Muscle layer of duodenum (tissue), 2 donors: ENCODE data around the gene CEP55.

ENCODE experiments used
- H3K27ac ChIP-seq: one replicate; pipeline ENCODE4 v1.7.0; 2013; ENCODE audit warnings: mild to moderate bottlenecking, low read length
- H3K27me3 ChIP-seq: one replicate; pipeline ENCODE4 v1.7.0; 2013; ENCODE audit warnings: low read depth, mild to moderate bottlenecking, control low read depth, low read length
- H3K36me3 ChIP-seq, 2 donors: one replicate each; pipeline ENCODE4 v1.7.0; 2013; ENCODE audit warnings: low read length in 2 of 2, control low read depth in 1 of 2, mild to moderate bottlenecking in 1 of 2; ENCODE audit not compliant: insufficient read depth in 2 of 2, control insufficient read depth in 1 of 2
- H3K4me1 ChIP-seq, 2 donors: one replicate each; pipeline ENCODE4 v1.7.0; 2013; ENCODE audit warnings: low read length in 2 of 2, mild to moderate bottlenecking in 2 of 2, control low read depth in 1 of 2, moderate library complexity in 1 of 2; ENCODE audit not compliant: insufficient read depth in 2 of 2, control insufficient read depth in 1 of 2
- H3K4me3 ChIP-seq, 2 donors: one replicate each; pipeline ENCODE4 v1.7.0; 2013; ENCODE audit warnings: low read length in 2 of 2, low read depth in 1 of 2, mild to moderate bottlenecking in 1 of 2
- H3K9me3 ChIP-seq, 2 donors: one replicate each; pipeline ENCODE4 v1.7.0; 2013; ENCODE audit warnings: low read length in 2 of 2, control low read depth in 1 of 2, mild to moderate bottlenecking in 1 of 2; ENCODE audit not compliant: control insufficient read depth in 1 of 2
- donor health status: healthy.

The CEP55 gene

DNA sequence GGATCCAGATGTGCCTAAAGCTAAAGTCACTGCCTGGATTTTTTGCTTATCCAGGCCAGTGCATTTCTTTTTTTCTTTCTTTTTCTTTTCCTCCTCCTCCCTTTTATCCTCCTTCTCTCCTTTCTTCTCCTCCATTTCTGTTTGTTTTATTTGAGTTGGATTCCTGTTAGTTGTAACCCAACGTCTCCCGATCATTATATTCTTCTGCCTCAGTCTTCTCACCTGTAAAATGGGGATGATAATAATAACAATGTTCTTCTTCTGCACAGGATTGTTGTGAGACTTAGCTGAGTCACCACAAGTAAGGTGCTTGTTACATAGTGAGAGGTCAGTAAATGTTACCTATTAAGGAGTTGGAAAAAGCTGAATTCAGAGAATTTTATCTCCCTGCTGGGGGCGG, 56.4 kb downstream of the CEP55 start:
- H3K27me3 ChIP-seq, result no peaks in the 10 kb centered on the region
- no peak overlapping the region for H3K27ac ChIP-seq

GRCh38 chr10:93553482-93554315, 57.3 kb downstream of the CEP55 start:
- H3K4me3 ChIP-seq, result no peak overlapping the region
- H3K27me3 ChIP-seq, result no peaks in the 10 kb centered on the region
- no peaks in the 10 kb centered on the region for H3K4me1 ChIP-seq
- H3K27ac ChIP-seq, result no peak overlapping the region
- no peaks in the 10 kb centered on the region for H3K9me3 ChIP-seq
- no peaks in the 10 kb centered on the region for H3K36me3 ChIP-seq

More for the DNA sequence above, 56.4 kb downstream of the CEP55 start:
- Histone ChIP-seq H3K4me3 (no peak overlapping the region), H3K9me3 (no peaks in the 10 kb centered on the region), H3K4me1 (no peaks in the 10 kb centered on the region), H3K36me3 (no peaks in the 10 kb centered on the region)

GRCh38 chr10:93554316-93554663, 57.9 kb downstream of the CEP55 start:
- H3K4me3 ChIP-seq, result no peak overlapping the region
- no peaks in the 10 kb centered on the region for H3K36me3 ChIP-seq
- no peak overlapping the region for H3K27ac ChIP-seq
- no peaks in the 10 kb centered on the region for H3K27me3 ChIP-seq
- no peaks in the 10 kb centered on the region for H3K9me3 ChIP-seq
- no peaks in the 10 kb centered on the region for H3K4me1 ChIP-seq

DNA sequence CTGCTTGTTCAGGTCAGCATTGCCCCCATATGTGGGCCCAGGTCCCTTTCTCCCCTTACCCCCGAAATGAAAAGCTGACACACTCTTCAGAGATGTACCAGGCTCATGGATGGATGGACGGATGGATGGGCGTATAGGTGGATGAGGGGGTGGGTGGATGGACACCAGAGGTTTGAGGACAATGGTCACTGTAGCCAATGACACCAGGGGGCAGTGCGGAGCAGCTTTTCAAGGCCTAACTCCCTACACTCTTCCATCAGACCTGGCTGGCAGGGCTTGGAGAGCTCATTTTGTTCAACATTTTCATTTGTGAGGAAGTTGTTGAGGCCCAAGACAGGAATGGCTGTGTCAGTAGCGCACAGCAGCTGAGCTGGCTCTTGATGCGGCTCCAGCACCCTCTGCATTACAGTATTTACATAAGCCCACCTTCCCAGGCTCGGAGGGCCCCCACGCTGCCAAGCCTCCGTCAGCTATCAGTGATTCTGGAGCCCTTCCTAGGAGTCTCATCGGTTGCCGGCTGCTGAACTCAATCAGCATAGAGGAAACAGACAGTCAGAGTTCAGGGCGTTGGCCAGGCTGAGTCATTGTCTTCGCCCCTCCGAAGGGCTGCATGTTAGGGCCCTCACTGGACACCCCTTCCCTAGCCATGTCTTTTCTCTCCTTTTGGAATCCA, 58.5 kb downstream of the CEP55 start:
- H3K27ac ChIP-seq, result no peak overlapping the region
- no peak overlapping the region for H3K4me3 ChIP-seq
- no peaks in the 10 kb centered on the region for H3K36me3 ChIP-seq
- no peaks in the 10 kb centered on the region for H3K4me1 ChIP-seq
- no peaks in the 10 kb centered on the region for H3K27me3 ChIP-seq
- H3K9me3 ChIP-seq, result no peaks in the 10 kb centered on the region

DNA sequence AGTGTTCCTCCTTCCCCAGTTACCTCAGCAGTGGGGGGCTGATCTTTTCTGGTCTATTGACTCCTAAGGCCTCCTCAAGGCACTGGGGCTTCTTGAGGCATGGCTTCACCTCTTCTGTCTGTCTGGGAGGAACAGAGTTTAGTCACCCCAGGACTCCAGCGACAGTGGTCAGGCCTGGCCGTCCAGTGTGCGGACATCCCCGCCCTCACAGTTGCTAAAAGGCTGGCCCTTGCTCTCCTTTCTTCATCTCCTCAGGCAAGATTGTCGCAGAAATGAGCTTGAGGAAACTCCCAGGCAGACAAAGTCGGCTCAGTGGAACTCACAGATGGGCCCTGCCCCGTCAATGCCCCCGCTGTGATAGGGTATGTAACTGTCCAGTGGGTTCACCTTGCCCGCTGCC, 63.1 kb downstream of the CEP55 start:
- Histone ChIP-seq H3K9me3 (no peaks in the 10 kb centered on the region), H3K27ac (no peak overlapping the region), H3K27me3 (no peaks in the 10 kb centered on the region), H3K4me1 (no peaks in the 10 kb centered on the region), H3K4me3 (no peak overlapping the region), H3K36me3 (no peaks in the 10 kb centered on the region)

GRCh38 chr10:93560541-93560940, 64.1 kb downstream of the CEP55 start:
- H3K4me1 ChIP-seq, result no peaks in the 10 kb centered on the region
- H3K4me3 ChIP-seq, result no peak overlapping the region
- no peak overlapping the region for H3K27ac ChIP-seq
- H3K9me3 ChIP-seq, result no peaks in the 10 kb centered on the region
- H3K27me3 ChIP-seq, result no peaks in the 10 kb centered on the region
- H3K36me3 ChIP-seq, result no peaks in the 10 kb centered on the region

GRCh38 chr10:93565446-93565845, 69.0 kb downstream of the CEP55 start:
- Histone ChIP-seq H3K27me3 (peaks cover 19% of the 10 kb centered on the region), H3K4me1 (peaks cover 0 to 18% of the 10 kb centered on the region in 2 donors), H3K36me3 (no peaks in the 10 kb centered on the region), H3K27ac (no peak overlapping the region), H3K9me3 (no peaks in the 10 kb centered on the region), H3K4me3 (no peak overlapping the region)

GRCh38 chr10:93566435-93567276, 70.2 kb downstream of the CEP55 start, which contains the start of gene FFAR4:
Gene FFAR4, plus strand, starts transcription at chr10:93566665. Its CDS starts 56 bp downstream, at chr10:93566721.
- Histone ChIP-seq H3K36me3 (no peaks in the 10 kb centered on the region), H3K9me3 (no peaks in the 10 kb centered on the region), H3K4me1 (peaks cover 0 to 18% of the 10 kb centered on the region in 2 donors), H3K27ac (no peak within 1 kb of the TSS), H3K4me3 (peak within 1 kb of the TSS in 1 of 2 donors; percentile 51), H3K27me3 (peaks cover 19% of the 10 kb centered on the region)

- peaks cover 19% of the 10 kb centered on the region for H3K27me3 ChIP-seq
- no peaks in the 10 kb centered on the region for H3K9me3 ChIP-seq
- H3K4me3 ChIP-seq, result peak overlapping the region in 1 of 2 donors; percentile 51
- H3K36me3 ChIP-seq, result no peaks in the 10 kb centered on the region
- no peak overlapping the region for H3K27ac ChIP-seq
- H3K4me1 ChIP-seq, result peaks cover 0 to 18% of the 10 kb centered on the region in 2 donors
These were observed 71.1 kb downstream of the CEP55 start for GRCh38 chr10:93567277-93568104.

GRCh38 chr10:93568105-93568390, 71.6 kb downstream of the CEP55 start:
- Histone ChIP-seq H3K4me1 (peaks cover 0 to 18% of the 10 kb centered on the region in 2 donors), H3K36me3 (no peaks in the 10 kb centered on the region), H3K27me3 (peaks cover 19% of the 10 kb centered on the region), H3K4me3 (no peak overlapping the region), H3K27ac (no peak overlapping the region), H3K9me3 (no peaks in the 10 kb centered on the region)
